ENCODE results near the gene MYL3.

The MYL3 gene

DNA sequence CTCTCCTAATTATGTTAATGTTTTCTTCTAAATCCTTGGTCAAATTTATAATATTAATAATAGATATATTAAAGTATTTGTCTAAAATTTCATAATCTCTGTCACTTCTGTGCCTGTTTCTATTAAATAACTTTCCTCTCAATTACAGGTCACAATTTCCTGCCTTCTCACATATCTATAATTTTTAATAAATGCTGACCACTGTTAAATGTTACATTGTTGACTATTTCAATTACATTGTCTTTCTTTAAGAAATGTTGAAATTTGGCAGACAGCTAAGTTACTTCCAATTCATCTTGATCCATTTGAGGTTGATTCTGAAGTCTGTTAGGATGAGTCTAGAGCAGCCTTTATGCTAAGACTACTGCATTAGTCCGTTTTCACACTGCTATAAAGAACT lies 41.7 kb downstream of the MYL3 start:
- Histone ChIP-seq H3K4me3 (ENCODE audit: low read length) (no peak overlapping the region), H3K4me2 (ENCODE audit: low read length) (no peak overlapping the region), H3K9me3 (ENCODE audit: control insufficient read depth, insufficient read depth, low read length) (peaks cover 11% of the 10 kb centered on the region), H4K20me1 (ENCODE audit: control insufficient read depth, insufficient read depth, low read depth, low read length) (no peaks in the 10 kb centered on the region), H3K79me2 (ENCODE audit: control insufficient read depth, low read length) (no peaks in the 10 kb centered on the region), H3F3A (ENCODE audit: control insufficient read depth, insufficient read depth) (no peaks in the 10 kb centered on the region), H3K27me3 (ENCODE audit: control insufficient read depth, low read length) (0 out of 2 replicates have a peak, but pooled peaks cover 2% of the 10 kb centered on the region), H3K27ac (ENCODE audit: low read depth, low read length) (no peak overlapping the region), H3K36me3 (ENCODE audit: control insufficient read depth, low read length) (no peaks in the 10 kb centered on the region), H3K4me1 (ENCODE audit: control insufficient read depth, low read length) (no peaks in the 10 kb centered on the region), H3K9me2 (replicated peaks; ENCODE audit: control insufficient read depth, low read length) (no peaks in the 10 kb centered on the region)
- TF ChIP-seq EZH2phosphoT487 (IDR thresholded peaks at IDR 0.05; ENCODE audit: borderline replicate concordance, low read length) = no peak
- TF ChIP-seq, protein P1, sequence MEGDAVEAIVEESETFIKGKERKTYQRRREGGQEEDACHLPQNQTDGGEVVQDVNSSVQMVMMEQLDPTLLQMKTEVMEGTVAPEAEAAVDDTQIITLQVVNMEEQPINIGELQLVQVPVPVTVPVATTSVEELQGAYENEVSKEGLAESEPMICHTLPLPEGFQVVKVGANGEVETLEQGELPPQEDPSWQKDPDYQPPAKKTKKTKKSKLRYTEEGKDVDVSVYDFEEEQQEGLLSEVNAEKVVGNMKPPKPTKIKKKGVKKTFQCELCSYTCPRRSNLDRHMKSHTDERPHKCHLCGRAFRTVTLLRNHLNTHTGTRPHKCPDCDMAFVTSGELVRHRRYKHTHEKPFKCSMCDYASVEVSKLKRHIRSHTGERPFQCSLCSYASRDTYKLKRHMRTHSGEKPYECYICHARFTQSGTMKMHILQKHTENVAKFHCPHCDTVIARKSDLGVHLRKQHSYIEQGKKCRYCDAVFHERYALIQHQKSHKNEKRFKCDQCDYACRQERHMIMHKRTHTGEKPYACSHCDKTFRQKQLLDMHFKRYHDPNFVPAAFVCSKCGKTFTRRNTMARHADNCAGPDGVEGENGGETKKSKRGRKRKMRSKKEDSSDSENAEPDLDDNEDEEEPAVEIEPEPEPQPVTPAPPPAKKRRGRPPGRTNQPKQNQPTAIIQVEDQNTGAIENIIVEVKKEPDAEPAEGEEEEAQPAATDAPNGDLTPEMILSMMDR (IDR thresholded peaks at IDR 0.05; ENCODE audit: low read depth, low read length, poor library complexity, severe bottlenecking) = no peak

DNA sequence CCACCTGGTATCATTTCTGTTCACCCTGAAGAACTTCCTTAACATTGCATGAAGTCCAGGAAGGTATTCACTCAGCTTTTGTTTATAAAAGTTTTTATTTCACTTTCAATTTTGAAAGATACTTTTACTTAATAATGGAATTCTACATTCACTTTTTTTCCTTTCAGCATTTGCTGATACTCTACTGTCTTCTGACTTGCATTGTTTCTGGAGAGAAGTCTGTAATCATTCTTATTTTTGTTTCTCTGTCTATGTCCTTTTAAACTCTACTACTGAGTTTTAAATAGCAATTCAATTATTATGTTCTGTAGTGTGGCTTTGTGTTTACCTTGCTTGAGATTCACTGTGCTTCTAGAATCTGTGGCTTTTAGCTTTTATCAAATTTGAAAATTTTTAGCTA lies 42.4 kb downstream of the MYL3 start:
- H3K4me3 ChIP-seq (ENCODE audit: low read length) = no peak overlapping the region
- H3K36me3 ChIP-seq (ENCODE audit: control insufficient read depth, low read length) = no peaks in the 10 kb centered on the region
- H3K9me3 ChIP-seq (ENCODE audit: control insufficient read depth, insufficient read depth, low read length) = peaks cover 11% of the 10 kb centered on the region
- no peaks in the 10 kb centered on the region for H3K79me2 ChIP-seq (ENCODE audit: control insufficient read depth, low read length)
- H3K4me2 ChIP-seq (ENCODE audit: low read length) = no peak overlapping the region
- no peaks in the 10 kb centered on the region for H3K9me2 ChIP-seq (replicated peaks; ENCODE audit: control insufficient read depth, low read length)
- H3K27ac ChIP-seq (ENCODE audit: low read depth, low read length) = no peak overlapping the region
- no peaks in the 10 kb centered on the region for H4K20me1 ChIP-seq (ENCODE audit: control insufficient read depth, insufficient read depth, low read depth, low read length)
- no peak for TF ChIP-seq EZH2phosphoT487 (IDR thresholded peaks at IDR 0.05; ENCODE audit: borderline replicate concordance, low read length)
- TF ChIP-seq, protein P1 (IDR thresholded peaks at IDR 0.05; ENCODE audit: low read depth, low read length, poor library complexity, severe bottlenecking) = no peak
- 0 out of 2 replicates have a peak, but pooled peaks cover 2% of the 10 kb centered on the region for H3K27me3 ChIP-seq (ENCODE audit: control insufficient read depth, low read length)
- H3K4me1 ChIP-seq (ENCODE audit: control insufficient read depth, low read length) = no peaks in the 10 kb centered on the region
- H3F3A ChIP-seq (ENCODE audit: control insufficient read depth, insufficient read depth) = no peaks in the 10 kb centered on the region

DNA sequence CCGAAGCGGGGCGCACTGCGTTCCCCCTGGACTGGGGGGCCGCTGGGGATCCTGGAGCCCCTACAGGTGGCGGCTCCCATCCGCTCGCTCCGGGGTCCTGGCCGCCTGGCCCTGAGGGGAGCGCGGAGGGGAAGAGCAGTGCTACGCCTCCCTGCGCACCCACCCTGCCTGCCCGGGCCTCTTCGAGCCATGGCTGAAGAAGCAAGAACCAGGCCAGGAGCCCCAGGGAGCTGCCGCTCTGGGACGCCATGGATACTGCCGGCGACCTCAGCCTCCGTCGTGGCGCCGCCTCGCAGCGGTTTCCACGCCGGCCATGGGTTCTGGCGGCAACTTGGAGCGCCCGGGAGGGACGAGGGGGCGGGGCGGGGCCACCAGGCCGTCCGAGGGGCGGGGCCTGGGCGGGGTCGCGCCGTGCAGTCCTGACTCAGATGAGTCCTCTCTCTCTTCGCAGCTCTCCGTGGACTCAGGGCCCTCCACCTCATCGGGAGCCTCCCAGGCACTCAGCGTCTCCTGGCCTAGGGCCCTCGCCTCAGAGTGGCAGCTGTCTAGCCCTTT lies 50.9 kb downstream of the MYL3 start:
- no peaks in the 10 kb centered on the region for H3K36me3 ChIP-seq (ENCODE audit: control insufficient read depth, low read length)
- H3K4me2 ChIP-seq (ENCODE audit: low read length) = peak overlapping the region; percentile 41
- H4K20me1 ChIP-seq (ENCODE audit: control insufficient read depth, insufficient read depth, low read depth, low read length) = no peaks in the 10 kb centered on the region
- H3K79me2 ChIP-seq (ENCODE audit: control insufficient read depth, low read length) = no peaks in the 10 kb centered on the region
- H3K4me1 ChIP-seq (ENCODE audit: control insufficient read depth, low read length) = no peaks in the 10 kb centered on the region; the same call in 1 of the 2 replicates
- no peaks in the 10 kb centered on the region for H3K9me2 ChIP-seq (replicated peaks; ENCODE audit: control insufficient read depth, low read length)
- no peak overlapping the region for H3K27ac ChIP-seq (ENCODE audit: low read depth, low read length)
- H3F3A ChIP-seq (ENCODE audit: control insufficient read depth, insufficient read depth) = no peaks in the 10 kb centered on the region
- H3K27me3 ChIP-seq (ENCODE audit: control insufficient read depth, low read length) = peaks cover 15% of the 10 kb centered on the region
- no peaks in the 10 kb centered on the region for H3K9me3 ChIP-seq (ENCODE audit: control insufficient read depth, insufficient read depth, low read length)
- TF ChIP-seq, protein P1 (IDR thresholded peaks at IDR 0.05; ENCODE audit: low read depth, low read length, poor library complexity, severe bottlenecking) = no peak
- no peak for TF ChIP-seq EZH2phosphoT487 (IDR thresholded peaks at IDR 0.05; ENCODE audit: borderline replicate concordance, low read length)
- no peak overlapping the region for H3K4me3 ChIP-seq (ENCODE audit: low read length)

Measured in DOHH2 (cell line).